HEK293 (cell line): ENCODE measurements around the gene CDH24.

ENCODE experiments used
- CTCF ChIA-PET: fragments of 350-600 bp; formaldehyde crosslinking; extraction: SDS; loops from one replicate; lab custom pipeline; 2021; ENCODE audit warnings: antibody characterized with exemption; lab: Yijun Ruan, JAX
- POLR2A ChIA-PET: fragments of 300-600 bp; formaldehyde crosslinking; extraction: SDS; loops from one replicate; lab custom pipeline; 2020; ENCODE audit warnings: antibody characterized with exemption, inconsistent platforms; lab: Yijun Ruan, JAX
- H3K27ac ChIP-seq: fragments of 200-500 bp; sonication (Bioruptor generic); 2 replicates; pipeline ENCODE4 v1.5.1; 2014; ENCODE audit warnings: low read depth, low read length, control low read depth, inconsistent platforms; ENCODE audit errors: extremely low read depth
- H3K36me3 ChIP-seq, 2 experiments: fragments of 200-500 bp in 1 of 2; sonication (Bioruptor generic) in 1 of 2; 1 replicate in 1 of 2; 2 replicates in 1 of 2; pipeline ENCODE4 v1.5.1; 2014 to 2017; ENCODE audit warnings: inconsistent platforms in 2 of 2, low read length in 2 of 2; ENCODE audit not compliant: control insufficient read depth in 2 of 2, insufficient read depth in 1 of 2
- H3K4me1 ChIP-seq: fragments of 200-500 bp; sonication (Bioruptor generic); 2 replicates; pipeline ENCODE4 v1.5.1; 2014; ENCODE audit warnings: mild to moderate bottlenecking, low read length, inconsistent platforms; ENCODE audit not compliant: control insufficient read depth, insufficient read depth
- H3K4me3 ChIP-seq: 2 replicates; pipeline ENCODE4 v1.5.1; 2011; ENCODE audit warnings: low read depth, mild to moderate bottlenecking, control low read depth, low read length, moderate library complexity
- H3K9me3 ChIP-seq: fragments of 200-500 bp; sonication (Bioruptor generic); 2 replicates; pipeline ENCODE4 v1.5.1; 2014; ENCODE audit warnings: low read depth, low read length, inconsistent platforms; ENCODE audit not compliant: control insufficient read depth, insufficient read depth
- HOXD13 ChIP-seq: sonication (generic); formaldehyde crosslinking; IDR thresholded peaks from 2 replicates; pipeline ENCODE4 v1.8.0; 2022; ENCODE audit warnings: missing genetic modification reagents, borderline replicate concordance
- KLF1 ChIP-seq: fragments of 450-650 bp; formaldehyde crosslinking; IDR thresholded peaks from 2 replicates; pipeline ENCODE4 v1.5.1; 2016; ENCODE audit warnings: missing biosample characterization, missing genetic modification characterization
- KLF7 ChIP-seq: fragments of 450-650 bp; formaldehyde crosslinking; IDR thresholded peaks from 2 replicates; pipeline ENCODE4 v1.5.1; 2016; ENCODE audit warnings: missing biosample characterization, missing genetic modification characterization, borderline replicate concordance
- MZF1 ChIP-seq: fragments of 450-650 bp; formaldehyde crosslinking; IDR thresholded peaks from 2 replicates; pipeline ENCODE4 v1.5.1; 2017; ENCODE audit warnings: missing biosample characterization, missing genetic modification characterization, borderline replicate concordance
- SETDB1 ChIP-seq: IDR thresholded peaks from one replicate; pipeline ENCODE4 v1.6.1; 2017; ENCODE audit warnings: mild to moderate bottlenecking, low read length, moderate library complexity, mixed read lengths; ENCODE audit not compliant: insufficient read length
- YY1 ChIP-seq: fragments of 450-650 bp; formaldehyde crosslinking; IDR thresholded peaks from 2 replicates; pipeline ENCODE4 v1.5.1; 2018; ENCODE audit warnings: missing biosample characterization, missing genetic modification characterization
- YY2 ChIP-seq: fragments of 450-650 bp; formaldehyde crosslinking; IDR thresholded peaks from 2 replicates; pipeline ENCODE4 v1.5.1; 2016; ENCODE audit warnings: missing biosample characterization, missing genetic modification characterization
- ZNF133 ChIP-seq: fragments of 450-650 bp; formaldehyde crosslinking; IDR thresholded peaks from 2 replicates; pipeline ENCODE4 v1.5.1; 2016; ENCODE audit warnings: missing biosample characterization, missing genetic modification characterization
- ZNF175 ChIP-seq: fragments of 450-650 bp; formaldehyde crosslinking; IDR thresholded peaks from 2 replicates; pipeline ENCODE4 v1.5.1; 2016; ENCODE audit warnings: missing biosample characterization, missing genetic modification characterization
- ZNF184 ChIP-seq: fragments of 450-650 bp; IDR thresholded peaks from 2 replicates; pipeline ENCODE4 v1.5.1; 2018; ENCODE audit warnings: missing biosample characterization, mild to moderate bottlenecking, missing genetic modification characterization
- ZNF324 ChIP-seq: fragments of 450-650 bp; formaldehyde crosslinking; IDR thresholded peaks from 2 replicates; pipeline ENCODE4 v1.5.1; 2016; ENCODE audit warnings: missing biosample characterization, missing genetic modification characterization
- ZNF362 ChIP-seq: fragments of 450-650 bp; formaldehyde crosslinking; IDR thresholded peaks from 2 replicates; pipeline ENCODE4 v1.5.1; 2016; ENCODE audit warnings: missing biosample characterization, missing genetic modification characterization
- ZNF398 ChIP-seq: fragments of 450-650 bp; formaldehyde crosslinking; IDR thresholded peaks from 2 replicates; pipeline ENCODE4 v1.5.1; 2017; ENCODE audit warnings: missing biosample characterization, missing genetic modification characterization
- ZNF423 ChIP-seq: fragments of 450-650 bp; formaldehyde crosslinking; IDR thresholded peaks from 2 replicates; pipeline ENCODE4 v1.5.1; 2016; ENCODE audit warnings: missing biosample characterization, missing genetic modification characterization
- ZNF513 ChIP-seq: fragments of 450-650 bp; IDR thresholded peaks from 2 replicates; pipeline ENCODE4 v1.5.1; 2018; ENCODE audit warnings: missing biosample characterization, missing genetic modification characterization
- ZNF549 ChIP-seq: fragments of 450-650 bp; IDR thresholded peaks from 2 replicates; pipeline ENCODE4 v1.5.1; 2018; ENCODE audit warnings: missing biosample characterization, missing genetic modification characterization, mild to moderate bottlenecking, inconsistent platforms, moderate library complexity
- TF ChIP-seq, protein P1 (sequence below): fragments of 450-650 bp; formaldehyde crosslinking; IDR thresholded peaks from 2 replicates; pipeline ENCODE4 v1.5.1; 2016; ENCODE audit warnings: missing biosample characterization, missing genetic modification characterization
- TF ChIP-seq, protein P2 (sequence below): fragments of 450-650 bp; formaldehyde crosslinking; IDR thresholded peaks from 2 replicates; pipeline ENCODE4 v1.5.1; 2017; ENCODE audit warnings: missing biosample characterization, missing genetic modification characterization
- TF ChIP-seq, protein P3 (sequence below): fragments of 450-650 bp; formaldehyde crosslinking; IDR thresholded peaks from 2 replicates; pipeline ENCODE4 v1.5.1; 2016; ENCODE audit warnings: missing biosample characterization, missing genetic modification characterization

The CDH24 gene

DNA sequence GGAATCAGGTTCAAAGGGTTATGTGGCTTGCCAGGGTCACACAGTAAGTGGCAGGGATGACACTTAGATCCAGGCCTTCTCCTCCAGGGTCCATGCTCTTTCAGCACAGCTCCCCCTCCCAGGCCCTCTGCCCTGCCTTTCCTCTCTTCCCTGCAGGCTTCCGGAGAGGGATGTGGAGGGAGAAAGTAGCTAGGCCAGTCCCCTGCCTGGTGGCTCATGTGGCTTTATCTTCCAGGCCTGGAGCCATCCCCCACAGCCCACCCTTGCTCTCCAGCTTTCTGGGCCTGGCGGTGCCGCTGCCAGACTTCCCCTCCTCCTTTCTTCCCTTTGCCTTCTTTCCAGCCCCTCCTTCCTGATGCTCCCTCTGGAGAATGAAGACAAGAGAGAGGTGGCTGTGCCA, 13.6 kb downstream of the CDH24 start:
- no peak for TF ChIP-seq ZNF324
- CTCF ChIA-PET, result interaction anchor here (0.7 to 3.8 kb wide), 3 partner anchors 25 to 58 kb away, joined by 3 to 12 read pairs (median 4); no protein-coding TSS in a partner anchor
- no peaks in the 10 kb centered on the region for H3K4me1 ChIP-seq
- H3K9me3 ChIP-seq, result no peaks in the 10 kb centered on the region
- POLR2A ChIA-PET, result interaction anchor here (0.9 kb wide), 1 partner anchor 12 kb away, joined by 3 read pairs; no protein-coding TSS in a partner anchor
- H3K27ac ChIP-seq, result no peak overlapping the region
- peaks cover 0 to 5% of the 10 kb centered on the region in 2 experiments; a peak in 1 of 3 replicates for H3K36me3 ChIP-seq
- no peak overlapping the region for H3K4me3 ChIP-seq

GRCh38 chr14:23043145-23043544, 14.2 kb downstream of the CDH24 start:
- CTCF ChIA-PET, result interaction anchor here (3.8 kb wide), 1 partner anchor 57 kb away, joined by 12 read pairs; no protein-coding TSS in a partner anchor
- Histone ChIP-seq H3K27ac (no peak overlapping the region), H3K9me3 (no peaks in the 10 kb centered on the region)
- TF ChIP-seq YY2 (no peak), ZNF184 (no peak), ZNF175 (tag by site-specific recombination) (no peak), MZF1 (no peak), ZNF513 (tag by site-specific recombination) (no peak), HOXD13 (CRISPR knock-in tag) (no peak), ZNF362 (tag by site-specific recombination) (no peak), ZNF423 (no peak), YY1 (tag by site-specific recombination) (no peak), ZNF133 (tag by site-specific recombination) (no peak), SETDB1 (no peak), KLF7 (tag by site-specific recombination) (no peak), ZNF398 (no peak), ZNF549 (tag by site-specific recombination) (no peak), KLF1 (tag by site-specific recombination) (no peak)
- TF ChIP-seq, protein P1, sequence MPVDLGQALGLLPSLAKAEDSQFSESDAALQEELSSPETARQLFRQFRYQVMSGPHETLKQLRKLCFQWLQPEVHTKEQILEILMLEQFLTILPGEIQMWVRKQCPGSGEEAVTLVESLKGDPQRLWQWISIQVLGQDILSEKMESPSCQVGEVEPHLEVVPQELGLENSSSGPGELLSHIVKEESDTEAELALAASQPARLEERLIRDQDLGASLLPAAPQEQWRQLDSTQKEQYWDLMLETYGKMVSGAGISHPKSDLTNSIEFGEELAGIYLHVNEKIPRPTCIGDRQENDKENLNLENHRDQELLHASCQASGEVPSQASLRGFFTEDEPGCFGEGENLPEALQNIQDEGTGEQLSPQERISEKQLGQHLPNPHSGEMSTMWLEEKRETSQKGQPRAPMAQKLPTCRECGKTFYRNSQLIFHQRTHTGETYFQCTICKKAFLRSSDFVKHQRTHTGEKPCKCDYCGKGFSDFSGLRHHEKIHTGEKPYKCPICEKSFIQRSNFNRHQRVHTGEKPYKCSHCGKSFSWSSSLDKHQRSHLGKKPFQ (tag by site-specific recombination), result no peak
- TF ChIP-seq, protein P2, sequence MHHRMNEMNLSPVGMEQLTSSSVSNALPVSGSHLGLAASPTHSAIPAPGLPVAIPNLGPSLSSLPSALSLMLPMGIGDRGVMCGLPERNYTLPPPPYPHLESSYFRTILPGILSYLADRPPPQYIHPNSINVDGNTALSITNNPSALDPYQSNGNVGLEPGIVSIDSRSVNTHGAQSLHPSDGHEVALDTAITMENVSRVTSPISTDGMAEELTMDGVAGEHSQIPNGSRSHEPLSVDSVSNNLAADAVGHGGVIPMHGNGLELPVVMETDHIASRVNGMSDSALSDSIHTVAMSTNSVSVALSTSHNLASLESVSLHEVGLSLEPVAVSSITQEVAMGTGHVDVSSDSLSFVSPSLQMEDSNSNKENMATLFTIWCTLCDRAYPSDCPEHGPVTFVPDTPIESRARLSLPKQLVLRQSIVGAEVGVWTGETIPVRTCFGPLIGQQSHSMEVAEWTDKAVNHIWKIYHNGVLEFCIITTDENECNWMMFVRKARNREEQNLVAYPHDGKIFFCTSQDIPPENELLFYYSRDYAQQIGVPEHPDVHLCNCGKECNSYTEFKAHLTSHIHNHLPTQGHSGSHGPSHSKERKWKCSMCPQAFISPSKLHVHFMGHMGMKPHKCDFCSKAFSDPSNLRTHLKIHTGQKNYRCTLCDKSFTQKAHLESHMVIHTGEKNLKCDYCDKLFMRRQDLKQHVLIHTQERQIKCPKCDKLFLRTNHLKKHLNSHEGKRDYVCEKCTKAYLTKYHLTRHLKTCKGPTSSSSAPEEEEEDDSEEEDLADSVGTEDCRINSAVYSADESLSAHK (tag by site-specific recombination), result no peak
- TF ChIP-seq, protein P3, sequence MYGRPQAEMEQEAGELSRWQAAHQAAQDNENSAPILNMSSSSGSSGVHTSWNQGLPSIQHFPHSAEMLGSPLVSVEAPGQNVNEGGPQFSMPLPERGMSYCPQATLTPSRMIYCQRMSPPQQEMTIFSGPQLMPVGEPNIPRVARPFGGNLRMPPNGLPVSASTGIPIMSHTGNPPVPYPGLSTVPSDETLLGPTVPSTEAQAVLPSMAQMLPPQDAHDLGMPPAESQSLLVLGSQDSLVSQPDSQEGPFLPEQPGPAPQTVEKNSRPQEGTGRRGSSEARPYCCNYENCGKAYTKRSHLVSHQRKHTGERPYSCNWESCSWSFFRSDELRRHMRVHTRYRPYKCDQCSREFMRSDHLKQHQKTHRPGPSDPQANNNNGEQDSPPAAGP, result no peak
- TF ChIP-seq, all 188 proteins: peak for 0
- H3K4me3 ChIP-seq, result no peak overlapping the region
- no peaks in the 10 kb centered on the region for H3K36me3 ChIP-seq
- POLR2A ChIA-PET, result interaction anchor here (0.8 to 0.9 kb wide), 2 partner anchors 13 to 29 kb away, joined by 3 read pairs; no protein-coding TSS in a partner anchor
- H3K4me1 ChIP-seq, result no peaks in the 10 kb centered on the region
